Peyer's patch (tissue), 4 donors: ENCODE measurements around the gene ACOT7. TPM values are rescaled to one million over a fixed set of nuclear protein-coding genes. Genes with fewer than 3 reads are reported as not detected.
"Not testable (repeated sequence)": the region's sequence is repeated elsewhere in the genome, so short reads cannot be mapped to it uniquely, and the experiment has no call there.

Source experiments
- DNase-seq, 3 donors: peaks; one replicate each; pipeline ENCODE4 v3.0.0-alpha.2; 2017 to 2019
- H3K27ac ChIP-seq, 4 donors: fragments of 200-600 bp; sonication (generic); one replicate each; pipeline ENCODE4 v1.5.1; 2016 to 2019
- H3K27me3 ChIP-seq, 2 donors: fragments of 200-600 bp; sonication (generic); one replicate each; pipeline ENCODE4 v1.5.1; 2019
- H3K36me3 ChIP-seq, 3 donors: fragments of 200-600 bp; sonication (generic); one replicate each; pipeline ENCODE4 v1.5.1; 2016 to 2019
- H3K4me1 ChIP-seq, 4 donors: fragments of 200-600 bp; sonication (generic); one replicate each; pipeline ENCODE4 v1.5.1; 2016 to 2019
- H3K4me3 ChIP-seq, 4 donors: fragments of 200-600 bp; sonication (generic); 1 replicate in 3 of 4; 2 replicates in 1 of 4; pipeline ENCODE4 v1.5.1; 2016 to 2019; ENCODE audit warnings: mild to moderate bottlenecking in 1 of 4
- H3K9me3 ChIP-seq, 4 donors: fragments of 200-600 bp; sonication (generic); one replicate each; pipeline ENCODE4 v1.5.1; 2016 to 2019; ENCODE audit warnings: mild to moderate bottlenecking in 1 of 4
- POLR2A ChIP-seq, 2 donors: fragments of 450-650 bp; IDR thresholded peaks; one replicate each; pipeline ENCODE4 v1.5.1; 2017; ENCODE audit warnings: antibody characterized with exemption in 2 of 2, mild to moderate bottlenecking in 2 of 2, moderate library complexity in 2 of 2
- total RNA-seq, 4 donors: library from RNA; depleted of rRNA; stranded (reverse); fragments of >200 nt; gene quantifications; one replicate each; pipeline ENCODE4 v1.1.0, GENCODE V29; 2016
- TF ChIP-seq, protein P1 (sequence below), 6 experiments: fragments of 450-650 bp in 4 of 6; fragments of 200-600 bp in 2 of 6; sonication (generic) in 1 of 6; IDR thresholded peaks; one replicate each; pipeline ENCODE4 v1.5.1; 2017 to 2019; ENCODE audit warnings: antibody characterized with exemption in 6 of 6, mild to moderate bottlenecking in 3 of 6, moderate library complexity in 1 of 6

Gene ACOT7
- total RNA-seq, 4 donors from 2014 or later, result 38.4 to 93.2 (median 67.1) TPM

- DNase-seq, result no peak
- H3K4me3 ChIP-seq, result no peak overlapping the region
- H3K9me3 ChIP-seq, result no peaks in the 10 kb centered on the region
- no peaks in the 10 kb centered on the region for H3K27me3 ChIP-seq
- no peak overlapping the region for H3K27ac ChIP-seq
- TF ChIP-seq, protein P1, sequence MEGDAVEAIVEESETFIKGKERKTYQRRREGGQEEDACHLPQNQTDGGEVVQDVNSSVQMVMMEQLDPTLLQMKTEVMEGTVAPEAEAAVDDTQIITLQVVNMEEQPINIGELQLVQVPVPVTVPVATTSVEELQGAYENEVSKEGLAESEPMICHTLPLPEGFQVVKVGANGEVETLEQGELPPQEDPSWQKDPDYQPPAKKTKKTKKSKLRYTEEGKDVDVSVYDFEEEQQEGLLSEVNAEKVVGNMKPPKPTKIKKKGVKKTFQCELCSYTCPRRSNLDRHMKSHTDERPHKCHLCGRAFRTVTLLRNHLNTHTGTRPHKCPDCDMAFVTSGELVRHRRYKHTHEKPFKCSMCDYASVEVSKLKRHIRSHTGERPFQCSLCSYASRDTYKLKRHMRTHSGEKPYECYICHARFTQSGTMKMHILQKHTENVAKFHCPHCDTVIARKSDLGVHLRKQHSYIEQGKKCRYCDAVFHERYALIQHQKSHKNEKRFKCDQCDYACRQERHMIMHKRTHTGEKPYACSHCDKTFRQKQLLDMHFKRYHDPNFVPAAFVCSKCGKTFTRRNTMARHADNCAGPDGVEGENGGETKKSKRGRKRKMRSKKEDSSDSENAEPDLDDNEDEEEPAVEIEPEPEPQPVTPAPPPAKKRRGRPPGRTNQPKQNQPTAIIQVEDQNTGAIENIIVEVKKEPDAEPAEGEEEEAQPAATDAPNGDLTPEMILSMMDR (IDR thresholded peaks at IDR 0.05), result no peak
- TF ChIP-seq POLR2A (IDR thresholded peaks at IDR 0.05), result no peak
- H3K4me1 ChIP-seq, result no peaks in the 10 kb centered on the region
- H3K36me3 ChIP-seq, result peaks cover 0 to 25% (median 0%) of the 10 kb centered on the region in 3 donors
Measured at GRCh38 chr1:6313393-6314200, 80.0 kb downstream of the ACOT7 start.

DNA sequence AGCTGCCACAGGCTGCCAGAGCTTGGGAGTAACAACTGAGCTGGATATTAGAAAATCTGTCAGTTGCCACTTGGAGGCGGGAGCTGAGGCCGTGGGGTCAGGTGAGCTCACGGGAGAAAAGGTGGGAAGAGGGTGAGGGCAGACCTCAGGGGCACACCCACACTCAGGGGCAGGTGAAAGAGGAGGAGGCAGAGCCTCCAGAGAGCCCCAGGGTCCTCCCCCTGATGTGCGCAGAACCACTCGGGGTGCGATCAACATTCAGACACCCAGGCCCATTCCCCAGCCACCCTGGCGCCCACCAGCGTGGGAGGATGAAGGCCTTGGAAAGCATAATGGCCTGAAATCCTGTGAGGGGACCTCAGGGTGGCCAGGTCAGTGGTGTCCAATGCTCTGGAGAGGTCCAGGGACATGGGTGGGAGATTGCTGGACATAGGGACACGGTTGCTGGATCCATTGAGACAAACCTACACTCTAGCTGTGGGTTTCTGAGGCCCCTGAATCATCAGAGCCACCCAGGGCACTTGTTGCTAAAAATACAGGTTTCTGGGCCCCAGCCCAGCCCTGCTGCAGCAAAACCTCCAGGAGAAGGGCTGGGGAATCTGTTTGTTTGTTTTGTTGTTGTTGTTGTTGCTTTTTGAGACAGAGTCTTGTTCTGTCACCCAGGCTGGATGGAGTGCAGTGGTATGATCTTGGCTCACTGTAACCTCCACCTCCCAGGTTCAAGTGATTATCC is 83.3 kb downstream of the ACOT7 start:
- Histone ChIP-seq H3K4me1 (no peaks in the 10 kb centered on the region), H3K9me3 (no peaks in the 10 kb centered on the region), H3K27me3 (no peaks in the 10 kb centered on the region), H3K27ac (no peak overlapping the region), H3K4me3 (no peak overlapping the region), H3K36me3 (peaks cover 0 to 14% (median 0%) of the 10 kb centered on the region in 3 donors)
- TF ChIP-seq, protein P1 (IDR thresholded peaks at IDR 0.05), result no peak
- TF ChIP-seq POLR2A (IDR thresholded peaks at IDR 0.05), result no peak
- DNase-seq, result no peak

DNA sequence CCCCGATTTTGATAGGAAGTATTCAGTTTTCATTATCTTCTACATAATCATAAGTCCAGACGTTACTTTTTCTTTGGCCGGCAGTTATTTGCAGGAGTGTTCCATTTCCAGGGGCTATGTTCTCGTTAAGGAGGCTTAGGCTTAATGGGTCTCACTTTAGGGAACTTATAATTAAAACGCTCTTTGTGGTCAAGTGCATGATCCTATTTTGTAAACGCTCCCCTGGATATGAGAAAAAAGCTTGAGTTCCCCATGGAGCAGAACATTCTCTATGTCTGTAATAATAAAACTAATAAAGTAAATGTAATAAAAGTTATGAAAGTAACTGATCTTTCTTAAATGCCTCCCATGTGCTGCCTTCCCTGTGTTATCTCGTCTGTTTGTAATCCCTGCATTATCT is 84.0 kb downstream of the ACOT7 start:
- TF ChIP-seq, protein P1 (IDR thresholded peaks at IDR 0.05), result no peak
- TF ChIP-seq POLR2A (IDR thresholded peaks at IDR 0.05), result no peak
- DNase-seq, result no peak
- Histone ChIP-seq H3K27ac (no peak overlapping the region), H3K27me3 (no peaks in the 10 kb centered on the region), H3K9me3 (no peaks in the 10 kb centered on the region), H3K4me1 (no peaks in the 10 kb centered on the region), H3K36me3 (peaks cover 0 to 8% (median 0%) of the 10 kb centered on the region in 3 donors), H3K4me3 (no peak overlapping the region)

DNA sequence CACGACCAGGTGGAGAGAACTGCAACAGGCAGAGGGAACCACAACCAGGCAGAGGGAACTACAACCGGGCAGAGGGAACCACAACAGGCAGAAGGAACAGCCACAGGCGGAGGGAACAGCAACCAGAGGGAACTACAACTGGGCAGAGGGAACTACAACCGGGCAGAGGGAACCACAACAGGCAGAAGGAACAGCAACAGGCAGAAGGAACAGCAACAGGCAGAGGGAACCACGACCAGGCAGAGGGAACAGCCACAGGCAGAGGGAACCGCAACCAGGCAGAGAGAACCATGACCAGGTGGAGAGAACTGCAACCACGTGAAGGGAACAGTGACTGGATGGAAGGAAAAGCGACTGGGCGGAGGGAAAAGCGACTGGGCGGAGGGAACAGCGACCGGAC is 85.1 kb downstream of the ACOT7 start:
- H3K4me3 ChIP-seq, result no peak overlapping the region

DNA sequence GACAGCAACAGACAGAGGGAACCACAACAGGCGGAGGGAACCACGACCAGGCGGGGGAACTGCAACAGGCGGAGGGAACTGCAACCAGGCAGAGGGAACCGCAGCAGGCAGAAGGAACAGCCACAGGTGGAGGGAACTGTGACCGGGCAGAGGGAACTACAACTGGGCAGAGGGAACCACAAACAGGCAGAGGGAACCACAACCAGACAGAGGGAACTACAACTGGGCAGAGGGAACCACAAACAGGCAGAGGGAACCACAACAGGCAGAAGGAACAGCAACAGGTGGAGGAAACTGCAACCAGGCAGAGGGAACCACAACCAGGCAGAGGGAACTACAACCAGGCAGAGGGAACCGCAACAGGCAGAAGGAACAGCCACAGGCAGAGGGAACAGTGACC is 85.9 kb downstream of the ACOT7 start:
- H3K27me3 ChIP-seq, DNase-seq, H3K36me3 ChIP-seq, H3K4me3 ChIP-seq, H3K4me1 ChIP-seq, H3K9me3 ChIP-seq, H3K27ac ChIP-seq: not testable (repeated sequence)

More for the DNA sequence above, 85.1 kb downstream of the ACOT7 start:
- no peak for DNase-seq
- H3K27ac ChIP-seq, result no peak overlapping the region
- H3K27me3 ChIP-seq, result no peaks in the 10 kb centered on the region
- no peaks in the 10 kb centered on the region for H3K4me1 ChIP-seq
- no peak for TF ChIP-seq POLR2A (IDR thresholded peaks at IDR 0.05)
- TF ChIP-seq, protein P1 (IDR thresholded peaks at IDR 0.05), result no peak
- no peaks in the 10 kb centered on the region for H3K36me3 ChIP-seq
- no peaks in the 10 kb centered on the region for H3K9me3 ChIP-seq

DNA sequence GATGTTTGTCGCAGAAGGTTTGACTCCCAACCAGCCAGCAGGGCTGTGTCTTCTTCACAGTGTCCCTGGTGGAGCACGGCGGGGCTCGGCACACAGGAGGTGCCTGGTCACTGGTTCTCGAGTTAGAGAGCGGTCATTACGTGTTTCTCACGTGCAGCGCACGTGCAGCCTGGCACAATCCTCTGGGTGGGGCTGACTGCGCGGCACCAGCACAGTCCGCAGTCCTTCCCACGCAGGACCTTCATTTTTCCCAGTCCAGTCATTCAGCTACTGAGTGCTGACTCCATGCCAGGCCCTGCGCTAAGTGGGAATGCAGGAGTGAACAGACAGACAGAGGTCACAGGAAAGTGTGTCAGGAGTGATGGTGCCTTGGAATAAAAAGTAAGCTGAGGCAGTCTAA is 86.5 kb downstream of the ACOT7 start:
- DNase-seq, result no peak
- Histone ChIP-seq H3K9me3 (no peaks in the 10 kb centered on the region), H3K27ac (no peak overlapping the region), H3K4me3 (no peak overlapping the region), H3K4me1 (no peaks in the 10 kb centered on the region), H3K36me3 (no peaks in the 10 kb centered on the region), H3K27me3 (no peaks in the 10 kb centered on the region)
- TF ChIP-seq POLR2A (IDR thresholded peaks at IDR 0.05), result no peak
- TF ChIP-seq, protein P1 (IDR thresholded peaks at IDR 0.05), result no peak
